ENCODE measurements around the gene CETP.

CETP gene

DNA sequence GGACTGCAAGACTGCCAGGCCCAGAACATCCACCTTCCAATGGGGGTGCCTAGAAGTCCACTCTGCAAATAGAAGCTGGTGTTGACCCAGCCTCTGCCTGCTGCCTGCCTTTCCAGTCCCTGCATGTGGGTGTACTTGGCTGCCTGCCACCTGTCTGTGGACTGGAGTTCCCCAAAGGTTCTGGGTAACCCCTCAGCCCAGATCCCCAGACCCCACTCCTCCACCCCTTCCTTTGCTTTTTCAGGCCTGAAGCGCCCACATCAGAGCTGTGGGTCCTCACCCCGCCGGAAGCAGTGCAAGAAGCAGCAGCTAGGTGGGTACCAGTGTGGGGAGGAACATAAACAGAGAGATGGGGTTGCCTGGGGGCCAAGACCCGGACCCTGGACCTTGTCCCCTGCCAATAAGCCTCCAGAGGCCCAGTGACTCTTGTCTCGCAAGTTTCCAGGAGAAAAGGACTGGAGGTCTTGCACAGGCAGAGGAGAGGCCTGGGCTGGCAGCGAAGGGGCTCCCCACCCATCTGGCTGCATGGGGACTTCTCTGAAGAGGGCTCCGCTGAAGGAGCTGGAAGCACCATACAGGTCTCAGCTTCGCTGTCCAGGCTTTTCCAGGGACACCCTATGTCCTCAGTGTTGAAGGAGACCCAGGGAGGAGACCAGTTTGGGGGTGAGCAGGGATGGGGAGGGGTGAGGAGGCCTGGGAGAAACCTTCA, 61.9 kb downstream of the CETP start:
- DNase-seq = no peak

DNA sequence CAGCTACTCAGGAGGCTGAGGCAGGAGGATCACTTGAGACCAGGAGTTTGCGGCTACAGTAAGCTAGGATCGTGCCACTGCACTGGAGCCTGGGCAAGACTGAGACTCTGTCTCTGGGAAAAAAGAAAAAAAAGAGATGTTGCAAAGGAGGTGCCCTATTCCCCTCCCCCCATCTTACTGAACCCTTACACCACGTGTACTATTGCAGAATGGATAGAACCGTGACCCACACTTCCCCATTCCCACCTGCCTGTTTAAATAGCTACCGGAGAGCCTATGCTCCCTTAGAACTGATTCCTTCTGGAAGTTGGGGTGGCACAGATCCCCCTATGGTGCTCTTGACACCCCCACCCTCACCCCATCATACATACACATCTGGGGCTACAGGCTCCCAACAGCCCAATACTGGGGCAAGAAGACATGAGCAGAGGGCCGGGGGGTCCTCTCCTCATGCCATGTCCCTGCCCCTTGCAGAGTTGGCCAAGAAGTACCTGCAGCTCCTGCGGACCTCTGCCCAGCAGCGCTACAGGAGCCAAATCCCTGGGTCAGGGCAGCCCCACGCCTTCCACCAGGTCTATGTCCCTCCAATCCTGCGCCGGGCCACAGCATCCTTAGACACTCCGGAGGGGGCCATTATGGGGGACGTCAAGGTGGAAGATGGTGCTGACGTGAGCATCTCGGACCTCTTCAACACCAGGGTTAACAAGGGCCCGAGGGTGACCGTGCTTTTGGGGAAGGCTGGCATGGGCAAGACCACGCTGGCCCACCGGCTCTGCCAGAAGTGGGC, 63.3 kb downstream of the CETP start:
- DNase-seq = no peak

DNA sequence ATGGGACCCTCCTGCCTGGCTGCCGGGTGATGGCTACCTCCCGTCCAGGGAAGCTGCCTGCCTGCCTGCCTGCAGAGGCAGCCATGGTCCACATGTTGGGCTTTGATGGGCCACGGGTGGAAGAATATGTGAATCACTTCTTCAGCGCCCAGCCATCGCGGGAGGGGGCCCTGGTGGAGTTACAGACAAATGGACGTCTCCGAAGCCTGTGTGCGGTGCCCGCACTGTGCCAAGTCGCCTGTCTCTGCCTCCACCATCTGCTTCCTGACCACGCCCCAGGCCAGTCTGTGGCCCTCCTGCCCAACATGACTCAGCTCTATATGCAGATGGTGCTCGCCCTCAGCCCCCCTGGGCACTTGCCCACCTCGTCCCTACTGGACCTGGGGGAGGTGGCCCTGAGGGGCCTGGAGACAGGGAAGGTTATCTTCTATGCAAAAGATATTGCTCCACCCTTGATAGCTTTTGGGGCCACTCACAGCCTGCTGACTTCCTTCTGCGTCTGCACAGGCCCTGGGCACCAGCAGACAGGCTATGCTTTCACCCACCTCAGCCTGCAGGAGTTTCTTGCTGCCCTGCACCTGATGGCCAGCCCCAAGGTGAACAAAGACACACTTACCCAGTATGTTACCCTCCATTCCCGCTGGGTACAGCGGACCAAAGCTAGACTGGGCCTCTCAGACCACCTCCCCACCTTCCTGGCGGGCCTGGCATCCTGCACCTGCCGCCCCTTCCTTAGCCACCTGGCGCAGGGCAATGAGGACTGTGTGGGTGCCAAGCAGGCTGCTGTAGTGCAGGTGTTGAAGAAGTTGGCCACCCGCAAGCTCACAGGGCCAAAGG, 64.4 kb downstream of the CETP start:
- no peak for DNase-seq

DNA sequence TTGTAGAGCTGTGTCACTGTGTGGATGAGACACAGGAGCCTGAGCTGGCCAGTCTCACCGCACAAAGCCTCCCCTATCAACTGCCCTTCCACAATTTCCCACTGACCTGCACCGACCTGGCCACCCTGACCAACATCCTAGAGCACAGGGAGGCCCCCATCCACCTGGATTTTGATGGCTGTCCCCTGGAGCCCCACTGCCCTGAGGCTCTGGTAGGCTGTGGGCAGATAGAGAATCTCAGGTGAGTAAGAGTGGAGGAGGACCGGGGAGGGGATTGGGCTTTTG, 65.0 kb downstream of the CETP start:
- DNase-seq = no peak

DNA sequence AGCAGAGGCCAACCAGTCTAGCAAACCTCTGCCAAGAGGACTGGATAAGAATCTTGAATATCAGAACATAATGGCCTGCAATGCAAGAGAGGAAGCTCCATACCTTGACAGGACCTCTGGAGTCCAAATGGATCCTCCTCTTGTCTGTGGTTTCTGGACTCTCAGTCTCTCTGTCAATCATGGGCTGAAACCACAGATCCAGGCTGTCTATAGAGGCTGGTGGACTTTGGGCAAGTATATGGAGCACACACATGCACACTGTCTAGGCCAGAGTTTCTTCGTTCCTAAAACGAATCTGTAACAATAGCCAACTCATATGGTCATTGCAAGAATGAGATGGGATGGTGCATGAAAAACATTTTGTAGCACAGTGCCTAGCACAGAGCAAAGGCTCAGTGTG, 65.3 kb downstream of the CETP start:
- no peak for DNase-seq

DNA sequence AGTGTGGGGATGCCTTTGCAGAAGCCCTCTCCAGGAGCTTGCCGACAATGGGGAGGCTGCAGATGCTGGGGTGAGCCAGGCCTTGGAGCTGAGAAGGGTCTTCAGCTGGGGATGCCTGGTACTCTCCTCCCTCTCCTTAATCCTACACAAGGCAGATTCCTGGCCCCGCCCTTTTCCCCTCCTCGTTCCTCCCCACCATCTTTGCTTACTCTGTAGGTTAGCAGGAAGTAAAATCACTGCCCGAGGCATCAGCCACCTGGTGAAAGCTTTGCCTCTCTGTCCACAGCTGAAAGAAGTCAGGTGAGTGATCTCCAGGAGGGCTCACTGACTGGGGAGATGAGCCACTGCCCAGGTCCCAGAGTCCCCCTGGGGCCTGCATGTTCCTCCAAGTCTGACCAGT, 66.3 kb downstream of the CETP start:
- no peak for DNase-seq

DNA sequence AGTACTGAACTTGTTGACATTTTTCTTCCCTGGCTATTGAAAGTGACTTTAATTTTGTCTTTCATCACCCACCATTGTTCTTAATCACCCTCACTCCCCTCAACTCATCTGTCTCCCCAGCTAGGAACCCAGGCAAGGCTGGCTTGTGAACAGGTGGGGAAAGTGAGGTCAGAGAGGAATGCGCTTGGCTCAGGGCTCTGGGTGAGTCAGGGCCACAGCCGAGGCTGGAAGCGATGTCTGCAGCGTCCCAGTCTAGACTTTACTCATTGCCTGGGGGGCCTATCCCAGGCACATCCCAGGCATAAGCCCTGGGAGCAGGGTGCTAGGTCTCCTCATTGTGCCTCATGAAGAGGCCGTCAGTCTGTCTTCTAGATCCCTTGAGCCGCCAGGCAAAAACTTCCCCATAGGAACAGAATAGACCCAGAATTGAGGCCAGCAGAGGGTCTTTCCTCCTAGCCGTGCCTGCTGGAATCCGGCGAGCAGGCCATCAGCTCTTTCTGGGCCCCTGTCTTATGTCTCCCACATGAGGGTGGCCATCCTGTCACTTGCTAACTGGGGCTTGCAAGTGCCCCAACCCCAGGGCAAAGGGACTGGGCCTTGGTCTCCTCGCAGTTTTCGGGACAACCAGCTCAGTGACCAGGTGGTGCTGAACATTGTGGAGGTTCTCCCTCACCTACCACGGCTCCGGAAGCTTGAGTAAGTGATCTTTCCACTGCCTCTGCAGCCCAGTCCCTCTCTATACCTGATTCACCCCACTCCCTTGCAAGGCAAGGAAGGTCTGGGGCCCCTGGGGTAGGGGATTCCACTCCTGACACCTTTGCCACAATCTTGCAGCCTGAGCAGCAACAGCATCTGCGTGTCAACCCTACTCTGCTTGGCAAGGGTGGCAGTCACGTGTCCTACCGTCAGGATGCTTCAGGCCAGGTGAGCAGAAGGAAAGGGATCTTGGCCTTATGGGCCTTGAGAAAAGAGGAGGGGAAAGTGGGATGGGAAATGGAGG, 67.7 kb downstream of the CETP start:
- no peak for DNase-seq

DNA sequence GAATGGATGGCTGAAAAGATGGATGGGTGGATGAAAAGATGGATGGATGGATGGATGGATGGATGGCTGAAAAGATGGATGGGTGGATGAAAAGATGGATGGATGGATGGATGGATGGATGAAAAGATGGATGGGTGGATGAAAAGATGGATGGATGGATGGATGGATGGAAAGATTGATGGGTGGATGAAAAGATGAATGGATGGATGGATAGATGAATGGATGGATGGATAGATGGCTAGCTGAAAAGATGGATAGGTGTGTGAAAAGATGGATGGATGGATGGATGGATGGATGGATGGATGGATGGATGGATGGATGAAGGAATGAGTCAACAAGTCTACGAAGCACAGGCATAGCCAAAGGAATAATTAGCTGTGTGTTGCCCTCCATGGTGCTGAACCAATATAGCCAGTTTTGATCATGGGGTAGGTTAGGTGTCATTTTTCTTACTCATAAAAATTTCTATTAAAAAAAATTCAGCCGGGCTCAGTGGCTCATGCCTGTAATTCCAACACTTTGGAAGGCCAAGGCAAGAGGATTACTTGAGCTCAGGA, 68.7 kb downstream of the CETP start:
- DNase-seq = no peak

DNA sequence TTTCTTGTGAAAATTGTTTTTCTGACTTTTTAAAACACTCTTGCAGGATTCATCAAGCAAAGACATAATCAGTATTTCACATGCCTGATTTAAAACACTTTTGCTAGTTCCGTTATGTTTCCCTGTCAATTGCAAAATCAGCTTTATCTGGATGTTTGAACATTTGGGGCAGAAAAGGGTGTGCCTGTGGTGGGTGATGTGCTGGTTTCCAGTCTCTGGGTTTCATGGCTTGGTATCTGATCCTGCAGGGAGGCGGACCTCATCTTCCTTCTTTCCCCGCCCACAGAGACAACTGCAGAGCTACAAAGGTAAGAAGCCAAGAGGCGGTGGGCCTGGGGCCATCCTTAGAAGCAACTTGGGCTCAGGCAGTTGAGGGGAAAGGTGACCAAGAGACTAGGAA, 69.4 kb downstream of the CETP start:
- no peak for DNase-seq

DNA sequence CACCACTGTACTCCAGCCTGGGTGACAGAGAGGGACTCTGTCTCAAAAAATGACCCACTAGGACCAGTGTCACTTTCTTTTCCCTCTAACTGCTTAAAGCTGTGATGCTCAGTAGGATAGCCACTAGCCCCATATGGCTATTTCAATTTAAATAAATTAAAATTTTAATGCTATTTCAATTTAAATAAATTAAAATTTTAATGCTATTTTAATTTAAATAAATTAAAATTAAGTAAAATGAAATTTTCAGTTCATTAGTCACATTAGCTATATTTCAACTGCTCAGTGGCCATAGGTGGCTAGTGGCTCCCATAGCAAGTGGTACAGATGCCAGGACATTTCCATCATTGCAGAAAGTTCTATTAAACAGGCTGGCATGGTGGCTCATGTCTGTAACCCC, 70.6 kb downstream of the CETP start:
- DNase-seq = no peak

DNA sequence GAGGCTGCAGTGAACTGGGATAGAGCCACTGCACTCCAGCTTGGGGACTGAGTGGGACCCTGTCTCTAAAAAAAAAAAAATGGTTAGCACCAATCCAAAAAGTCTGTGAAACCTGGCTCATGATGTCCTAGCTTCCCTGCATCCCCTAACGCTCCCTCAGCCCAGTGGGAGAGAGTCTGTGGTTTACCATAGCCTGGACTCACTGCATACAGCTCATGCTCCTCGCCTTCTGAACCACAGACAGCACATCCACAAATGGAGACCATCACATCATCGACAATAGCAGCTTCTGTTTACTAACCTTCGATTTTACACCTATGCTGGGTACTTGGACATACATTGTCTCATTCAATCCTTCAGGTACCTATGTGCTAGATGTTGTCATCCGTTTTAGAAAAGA, 71.2 kb downstream of the CETP start:
- DNase-seq = no peak

Data from NCI-H748 treated with DMSO at 0.1 percent for 48 hours (cell line).